Erythroblast (primary cell): Measurements from ENCODE around the gene KIRREL3.

Experiments
- DNase-seq, 2 experiments: peaks; one replicate each; lab custom pipeline; 2025; lab: John Stamatoyannopoulos, UW
- GATA1 ChIP-seq: IDR thresholded peaks from 2 replicates; pipeline ENCODE4 v1.6.1; 2011; ENCODE audit warnings: low read depth, mild to moderate bottlenecking, control low read depth, low read length, moderate library complexity
- POLR2A ChIP-seq: IDR thresholded peaks from 2 replicates; pipeline ENCODE4 v1.6.1; 2011; ENCODE audit warnings: mild to moderate bottlenecking, low read length

The KIRREL3 gene

DNA sequence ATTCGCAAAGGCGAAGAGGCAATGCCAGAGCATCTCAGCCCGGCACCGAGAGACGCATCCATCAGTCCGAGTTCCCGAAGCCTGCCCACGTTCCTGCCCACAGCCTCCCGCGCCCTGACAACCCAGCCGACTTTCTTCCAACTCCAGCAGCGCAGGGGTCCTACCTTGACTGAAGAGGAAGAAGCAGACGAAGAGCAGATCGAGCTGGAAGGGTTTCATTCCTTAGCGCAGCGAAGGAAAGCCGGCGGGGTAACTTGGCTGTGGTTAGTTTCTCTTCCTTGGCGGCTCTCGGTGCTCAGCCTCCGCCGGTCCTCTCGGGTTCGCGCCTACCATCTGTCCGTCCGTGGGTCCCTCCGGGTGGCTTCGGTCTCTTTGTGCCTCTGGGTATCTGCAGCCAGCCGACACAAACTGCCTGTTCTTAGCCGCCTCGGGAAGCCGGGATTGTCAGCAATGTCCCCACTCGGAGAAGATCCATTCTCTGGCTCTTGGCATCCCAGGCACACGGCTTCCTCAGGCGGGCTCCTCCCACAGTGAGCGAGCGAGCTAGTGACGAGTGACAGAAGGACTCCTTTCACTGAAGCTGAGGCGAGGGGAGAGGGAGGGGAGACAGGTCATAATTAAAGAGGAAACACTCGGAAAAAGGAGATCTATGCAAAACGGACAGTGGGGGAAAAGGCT lies at the start of gene KIRREL3:
Gene KIRREL3, minus strand, starts transcription at position 480 of the 678 bp plus-strand sequence.
- no peak for TF ChIP-seq POLR2A
- no peak for TF ChIP-seq GATA1
- DNase-seq, result no peak

- DNase-seq, result no peak
- TF ChIP-seq GATA1 (no peak), POLR2A (no peak)
These were observed 49.6 kb upstream of the KIRREL3 start for GRCh38 chr11:127050186-127050585.

DNA sequence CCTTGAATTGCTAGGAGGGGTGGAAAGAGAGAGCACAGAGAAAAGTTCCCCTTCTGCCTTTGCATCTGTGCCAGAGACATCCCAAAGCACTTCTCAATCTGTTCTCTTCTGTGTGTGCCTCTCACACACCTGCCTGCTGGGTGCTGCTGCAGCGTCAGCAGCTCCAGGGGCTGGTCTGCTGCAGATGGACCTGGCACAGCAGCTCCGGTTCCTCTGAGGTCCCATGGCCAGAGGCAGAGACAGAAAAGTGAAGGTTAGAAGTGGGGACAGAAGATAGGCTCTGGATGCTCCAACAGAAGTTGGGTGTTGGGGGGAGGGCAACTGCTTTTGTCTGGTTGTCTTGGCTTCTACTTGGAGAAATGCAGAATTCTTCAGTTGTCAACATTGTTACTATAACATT lies 48.9 kb upstream of the KIRREL3 start:
- no peak for TF ChIP-seq GATA1
- TF ChIP-seq POLR2A, result no peak
- DNase-seq, result no peak

DNA sequence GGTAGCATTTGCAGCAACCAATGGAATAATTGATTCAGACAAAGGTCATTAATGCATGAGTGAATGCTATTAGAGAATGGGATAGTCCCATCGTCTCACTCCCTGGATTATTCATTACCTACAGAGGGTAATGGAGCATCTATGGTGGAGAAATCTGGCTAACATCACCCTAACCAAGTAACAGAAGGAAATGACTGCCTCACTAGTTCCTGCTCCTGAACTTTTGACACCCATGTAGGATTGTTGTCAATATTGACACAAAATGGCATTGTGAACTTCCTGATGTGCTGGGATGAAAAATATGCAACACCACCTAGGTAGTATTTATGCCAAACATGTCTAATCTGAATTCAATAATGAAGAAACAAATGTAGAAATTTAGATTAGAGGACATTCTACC lies 44.0 kb upstream of the KIRREL3 start:
- TF ChIP-seq POLR2A (no peak), GATA1 (no peak)
- no peak for DNase-seq

DNA sequence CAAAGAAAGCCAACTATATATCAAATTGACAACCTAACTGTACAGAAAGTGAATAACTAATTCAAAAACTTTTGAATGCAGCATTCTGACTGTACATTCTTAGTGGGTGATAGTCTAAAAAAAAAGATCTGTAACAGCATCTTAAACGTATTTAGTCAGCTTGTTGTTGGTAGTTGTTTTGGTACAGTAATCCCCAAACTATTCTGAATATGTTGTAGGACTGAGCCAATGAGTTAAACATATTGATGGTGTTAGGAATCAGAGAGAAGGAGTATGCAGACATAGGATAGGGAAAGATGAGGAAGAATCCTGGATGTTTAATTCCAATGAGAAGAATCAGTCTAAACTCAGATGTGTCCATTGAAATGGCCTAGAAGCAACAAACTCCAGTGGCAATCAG lies 41.9 kb upstream of the KIRREL3 start:
- TF ChIP-seq POLR2A, result no peak
- TF ChIP-seq GATA1, result no peak
- no peak for DNase-seq

DNA sequence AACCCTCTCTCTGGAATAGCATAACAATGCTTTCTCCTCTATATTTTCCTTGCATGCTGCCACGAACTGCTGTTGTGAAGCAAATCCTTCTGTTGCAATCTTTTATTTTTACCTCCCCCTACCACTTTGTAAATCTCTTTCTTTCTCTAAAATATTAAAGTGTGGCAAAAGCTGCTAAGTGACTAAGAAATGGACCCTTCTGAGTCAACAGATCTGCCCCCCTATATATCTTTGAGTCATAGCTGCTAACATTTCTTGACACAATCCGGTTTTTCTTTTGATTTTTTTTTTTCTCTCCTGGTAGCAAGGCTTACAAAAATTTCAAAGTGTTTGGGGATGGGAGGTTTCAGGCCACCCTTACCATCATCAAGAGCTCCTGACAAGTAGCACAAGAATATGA lies 39.0 kb upstream of the KIRREL3 start:
- no peak for TF ChIP-seq POLR2A
- no peak for DNase-seq

DNA sequence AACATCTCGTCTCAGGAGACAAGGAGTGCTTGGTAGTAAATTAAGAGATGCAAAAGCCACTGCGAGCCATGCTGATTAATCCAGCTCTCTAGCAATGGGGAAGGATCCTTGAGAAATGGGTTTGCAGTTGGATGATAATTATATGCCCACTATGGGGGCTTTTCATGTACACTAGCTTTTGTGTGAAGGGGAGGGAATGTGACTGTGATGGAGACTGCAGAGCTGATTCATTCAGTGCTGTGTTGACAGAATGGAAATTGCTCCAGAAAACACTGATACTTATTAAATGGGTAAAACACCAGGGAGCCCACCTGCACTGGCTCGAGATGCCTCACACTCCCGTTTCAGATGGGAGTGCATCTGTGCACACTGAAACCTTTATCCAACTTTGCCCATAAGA lies 37.0 kb upstream of the KIRREL3 start:
- TF ChIP-seq POLR2A, result no peak
- TF ChIP-seq GATA1, result no peak
- DNase-seq, result no peak

- DNase-seq, result no peak
- TF ChIP-seq GATA1, result no peak
- TF ChIP-seq POLR2A, result no peak
These were observed 36.4 kb upstream of the KIRREL3 start for GRCh38 chr11:127037001-127037400.

DNA sequence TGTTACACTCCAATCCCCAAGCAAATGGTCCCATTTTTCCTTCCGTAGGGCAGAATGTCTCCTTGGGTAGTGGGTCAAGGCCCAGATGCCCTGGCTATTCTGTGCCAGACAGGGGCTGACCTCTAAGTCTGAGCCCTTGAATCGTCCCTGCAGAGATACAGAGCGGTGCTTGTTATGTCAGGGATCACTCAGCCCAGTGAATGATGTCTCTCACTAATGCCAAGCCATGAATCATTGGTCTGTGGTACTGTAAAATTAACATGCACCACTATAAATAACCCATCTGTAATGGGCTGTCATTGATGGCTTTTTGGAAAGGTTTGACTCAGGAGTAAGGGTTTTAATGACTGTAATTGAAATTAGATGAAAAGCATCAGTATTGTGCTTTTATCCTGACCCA lies 35.3 kb upstream of the KIRREL3 start:
- no peak for TF ChIP-seq GATA1
- DNase-seq, result no peak

DNA sequence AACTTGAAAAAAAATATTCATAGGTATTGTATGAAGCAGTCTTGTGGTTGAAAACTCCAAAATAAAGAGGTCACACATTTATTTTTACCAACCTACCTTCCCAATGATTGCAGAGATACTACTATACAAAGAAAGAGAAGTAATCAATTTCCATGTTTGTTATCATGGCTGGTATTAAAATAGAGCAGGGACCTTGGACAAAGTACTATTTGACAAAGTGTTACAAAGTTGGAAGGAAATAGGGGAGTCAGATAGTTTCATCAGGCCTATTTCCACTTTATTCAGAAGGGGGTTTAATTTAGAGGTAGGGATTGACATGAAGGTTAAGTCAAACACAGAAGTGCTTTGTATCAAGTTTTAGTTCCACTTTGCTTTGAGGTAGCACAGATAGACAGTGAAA lies 34.4 kb upstream of the KIRREL3 start:
- no peak for DNase-seq

DNA sequence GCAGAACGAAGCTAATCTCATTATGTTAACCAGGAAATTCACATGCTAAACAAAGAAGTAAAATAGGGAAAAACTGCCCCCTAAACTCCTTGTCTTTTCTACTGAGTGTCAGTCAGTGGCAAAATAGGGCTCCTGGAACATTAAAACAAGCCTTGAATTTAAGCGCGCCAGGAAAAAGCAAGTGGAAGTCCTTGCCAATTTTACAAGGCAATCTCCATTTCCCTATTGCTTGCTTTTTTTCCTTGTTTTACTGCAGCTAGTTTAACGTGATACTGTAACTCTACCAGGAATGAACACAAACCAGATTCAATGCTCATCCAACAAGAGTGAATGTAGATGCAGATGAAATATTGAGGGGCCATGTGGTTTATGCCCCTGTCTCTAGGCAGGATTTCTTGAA lies 28.1 kb upstream of the KIRREL3 start:
- no peak for DNase-seq
- no peak for TF ChIP-seq GATA1
- no peak for TF ChIP-seq POLR2A

More for the DNA sequence above, 34.4 kb upstream of the KIRREL3 start:
- TF ChIP-seq GATA1 (no peak), POLR2A (no peak)

GRCh38 chr11:127027789-127028188 lies 27.2 kb upstream of the KIRREL3 start:
- DNase-seq, result no peak
- TF ChIP-seq GATA1, result no peak
- no peak for TF ChIP-seq POLR2A

GRCh38 chr11:127027000-127027399 lies 26.4 kb upstream of the KIRREL3 start:
- no peak for TF ChIP-seq GATA1
- TF ChIP-seq POLR2A, result no peak
- DNase-seq, result no peak

DNA sequence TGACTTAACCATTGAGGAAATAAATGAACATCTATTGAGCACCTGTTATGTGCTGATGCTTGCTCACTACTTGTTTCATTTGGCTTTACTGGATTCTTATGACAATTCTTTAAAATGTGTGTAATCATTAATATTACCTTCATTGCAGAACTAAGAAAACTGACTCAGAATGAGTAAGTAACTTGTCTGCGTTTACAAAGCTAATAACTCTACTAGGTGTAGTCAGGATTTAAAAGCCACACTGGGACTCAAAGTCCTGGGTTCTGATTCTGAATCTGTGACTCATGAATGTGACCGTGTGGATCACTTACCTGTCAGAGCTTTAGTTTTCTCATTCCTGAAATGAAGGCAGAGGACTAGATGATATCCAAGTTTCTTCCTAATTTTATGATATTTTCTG lies 23.4 kb upstream of the KIRREL3 start:
- DNase-seq, result no peak
- TF ChIP-seq GATA1 (no peak), POLR2A (no peak)

GRCh38 chr11:127018683-127019279 lies 18.2 kb upstream of the KIRREL3 start:
- DNase-seq, result no peak
- no peak for TF ChIP-seq GATA1
- TF ChIP-seq POLR2A, result no peak
